NOMO-1 (cell line): ENCODE data around the gene SEPTIN1.

Experiments
- DNase-seq, 2 experiments: peaks; one replicate each; lab custom pipeline; 2025; ENCODE audit not compliant: unreplicated experiment in 2 of 2; lab: John Stamatoyannopoulos, UW

Gene SEPTIN1

GRCh38 chr16:30358990-30359870, 23.1 kb downstream of the SEPTIN1 start:
- DNase-seq = no peak

GRCh38 chr16:30358577-30358936, 23.8 kb downstream of the SEPTIN1 start:
- DNase-seq = no peak

- DNase-seq = no peak
These were observed 24.4 kb downstream of the SEPTIN1 start for GRCh38 chr16:30357715-30358576.

GRCh38 chr16:30357085-30357714, 25.2 kb downstream of the SEPTIN1 start:
- no peak for DNase-seq

GRCh38 chr16:30356401-30357084, 25.8 kb downstream of the SEPTIN1 start:
- no peak for DNase-seq

GRCh38 chr16:30355954-30356308, 26.4 kb downstream of the SEPTIN1 start:
- no peak for DNase-seq

- DNase-seq = peak; percentile 93 to 97
These were observed 27.0 kb downstream of the SEPTIN1 start, which contains the start of gene CD2BP2 for GRCh38 chr16:30355144-30355953. Gene CD2BP2, minus strand, starts transcription at chr16:30355308. Its CDS starts 627 bp downstream, at chr16:30354681.

GRCh38 chr16:30354423-30355143, 27.8 kb downstream of the SEPTIN1 start:
- DNase-seq = peak in 1 of 2 experiments; percentile 27

GRCh38 chr16:30353438-30354129, 28.8 kb downstream of the SEPTIN1 start:
- no peak for DNase-seq

- no peak for DNase-seq
These were observed 29.6 kb downstream of the SEPTIN1 start for GRCh38 chr16:30352488-30353401.

GRCh38 chr16:30351586-30352419, 30.6 kb downstream of the SEPTIN1 start:
- DNase-seq = no peak

- DNase-seq = no peak
These were observed 31.3 kb downstream of the SEPTIN1 start for GRCh38 chr16:30351001-30351441.

GRCh38 chr16:30350134-30350871, 32.1 kb downstream of the SEPTIN1 start:
- DNase-seq = peak; percentile 20 to 63

- DNase-seq = peak in 1 of 2 experiments; percentile 36
These were observed 32.7 kb downstream of the SEPTIN1 start for GRCh38 chr16:30349675-30350074.

- no peak for DNase-seq
These were observed 33.4 kb downstream of the SEPTIN1 start for GRCh38 chr16:30348929-30349328.

- DNase-seq = no peak
These were observed 34.2 kb downstream of the SEPTIN1 start for GRCh38 chr16:30348113-30348512.
